UCSD-AML1 (cell line): ENCODE measurements around the gene SHISA3.

Experiments used
- DNase-seq: peaks from one replicate; lab custom pipeline; 2025; ENCODE audit not compliant: unreplicated experiment; lab: John Stamatoyannopoulos, UW

The SHISA3 gene

DNA sequence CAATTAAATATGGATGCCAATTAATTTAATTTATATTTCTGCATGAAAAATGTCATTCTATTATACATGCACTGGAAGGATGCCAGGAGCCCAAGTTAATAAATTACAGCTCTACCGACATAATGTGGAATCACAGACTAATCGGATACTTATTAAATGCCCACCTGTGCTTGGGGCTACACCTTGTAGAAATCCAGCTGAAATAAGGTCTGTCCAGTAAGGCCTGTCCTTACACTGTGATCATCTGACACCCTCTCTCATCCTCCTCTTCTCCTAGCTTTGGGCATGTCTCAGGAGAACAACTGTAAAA is 6.0 kb upstream of the SHISA3 start:
- no peak for DNase-seq

DNA sequence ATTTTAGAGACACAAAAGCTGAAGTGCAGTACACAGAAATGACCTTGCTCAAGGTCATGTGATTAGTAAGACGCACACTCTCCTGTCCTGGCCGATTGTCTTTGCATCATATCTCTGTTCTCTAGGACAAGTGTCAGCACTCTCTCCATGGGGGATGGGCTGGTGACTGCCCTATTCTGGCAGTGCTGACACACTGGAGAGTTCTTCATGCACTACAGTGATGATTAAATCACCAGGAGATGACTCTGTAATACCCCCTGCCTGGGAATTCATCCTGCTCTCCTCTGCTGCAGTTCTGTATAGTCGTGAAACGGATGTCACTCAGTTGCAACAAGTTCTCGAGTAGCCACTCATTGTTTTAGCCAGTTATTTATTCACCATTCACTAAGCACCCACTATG is 5.3 kb upstream of the SHISA3 start:
- no peak for DNase-seq

DNA sequence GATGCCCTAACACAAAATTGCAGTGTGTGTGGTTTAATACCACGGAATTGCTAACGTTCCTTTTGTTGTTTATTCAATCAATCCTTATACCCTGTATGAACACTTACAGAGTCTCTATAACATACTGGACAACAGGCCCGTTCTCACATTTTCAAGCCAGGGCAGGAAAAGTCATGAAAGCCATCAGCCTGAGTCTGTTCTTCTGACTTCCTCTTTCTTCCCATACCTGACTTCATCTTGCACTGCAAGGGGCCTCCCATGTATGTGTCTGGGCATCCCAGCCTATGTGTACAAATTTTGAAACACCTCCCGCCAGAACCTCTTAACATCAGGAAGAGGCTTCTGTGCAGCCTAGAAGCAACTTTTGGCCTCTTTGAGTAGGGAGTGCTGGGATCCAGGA is 4.9 kb upstream of the SHISA3 start:
- no peak for DNase-seq

DNA sequence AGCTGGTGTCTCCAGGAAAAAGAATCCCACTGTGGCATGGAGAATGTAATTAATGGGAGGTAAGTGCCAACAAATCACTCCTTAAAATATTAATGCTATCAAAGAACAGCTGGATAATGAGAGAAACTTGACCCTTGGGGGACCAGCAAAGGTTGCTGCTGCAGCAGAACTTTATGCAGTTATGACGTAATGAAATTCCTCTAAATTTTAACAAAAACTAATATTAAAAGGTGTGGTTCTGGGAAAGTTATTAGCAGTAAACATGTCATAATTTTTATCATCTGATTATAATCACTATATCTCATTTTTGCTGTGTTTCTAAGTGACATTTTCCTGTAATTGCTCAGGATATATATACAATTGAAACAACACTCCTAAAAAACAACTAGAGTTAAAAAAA is 1.7 kb upstream of the SHISA3 start:
- DNase-seq: no peak

DNA sequence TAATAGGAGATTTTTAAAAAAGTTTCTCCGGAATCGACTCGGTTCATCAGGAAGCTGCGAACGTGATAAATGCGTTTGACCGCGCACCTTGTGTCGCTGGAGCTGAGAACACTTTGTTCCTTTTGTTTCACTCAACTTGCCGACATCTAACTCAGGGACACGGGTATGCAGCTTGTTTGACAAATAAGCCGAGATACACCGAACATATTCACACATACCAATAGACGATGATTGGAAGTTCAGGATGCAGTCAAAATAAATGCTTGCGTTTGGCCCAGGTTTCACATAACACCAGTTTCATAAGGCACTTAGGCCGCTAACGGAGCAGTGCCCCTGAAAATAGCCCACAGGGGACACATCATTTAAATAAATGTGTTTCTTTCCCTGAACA is 932 bp upstream of the SHISA3 start:
- DNase-seq: no peak

DNA sequence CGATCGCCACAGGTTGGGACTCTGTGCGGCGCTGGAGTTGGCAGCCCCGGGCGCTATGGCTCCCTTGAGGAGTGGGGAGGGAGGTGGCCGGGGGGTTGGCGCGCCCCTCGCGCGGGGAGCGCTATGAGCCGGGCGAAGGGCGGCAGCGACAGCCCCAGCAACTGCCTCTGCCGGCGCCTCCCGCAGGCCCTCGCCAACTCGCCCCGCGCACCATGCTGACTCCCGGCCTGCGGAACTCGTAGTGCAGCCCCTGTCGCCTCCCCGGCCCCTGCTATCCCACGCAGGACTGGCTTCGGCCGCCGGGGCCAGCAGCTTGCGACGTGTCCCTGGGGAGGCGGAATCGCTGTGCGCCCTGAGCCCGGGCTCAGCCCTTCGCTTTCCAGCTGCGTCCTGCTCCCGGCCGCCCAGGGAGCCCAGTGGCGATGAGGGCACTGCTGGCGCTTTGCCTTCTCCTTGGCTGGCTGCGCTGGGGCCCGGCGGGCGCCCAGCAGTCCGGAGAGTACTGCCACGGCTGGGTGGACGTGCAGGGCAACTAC is 415 bp downstream of the SHISA3 start:
- peak; percentile 24 for DNase-seq

DNA sequence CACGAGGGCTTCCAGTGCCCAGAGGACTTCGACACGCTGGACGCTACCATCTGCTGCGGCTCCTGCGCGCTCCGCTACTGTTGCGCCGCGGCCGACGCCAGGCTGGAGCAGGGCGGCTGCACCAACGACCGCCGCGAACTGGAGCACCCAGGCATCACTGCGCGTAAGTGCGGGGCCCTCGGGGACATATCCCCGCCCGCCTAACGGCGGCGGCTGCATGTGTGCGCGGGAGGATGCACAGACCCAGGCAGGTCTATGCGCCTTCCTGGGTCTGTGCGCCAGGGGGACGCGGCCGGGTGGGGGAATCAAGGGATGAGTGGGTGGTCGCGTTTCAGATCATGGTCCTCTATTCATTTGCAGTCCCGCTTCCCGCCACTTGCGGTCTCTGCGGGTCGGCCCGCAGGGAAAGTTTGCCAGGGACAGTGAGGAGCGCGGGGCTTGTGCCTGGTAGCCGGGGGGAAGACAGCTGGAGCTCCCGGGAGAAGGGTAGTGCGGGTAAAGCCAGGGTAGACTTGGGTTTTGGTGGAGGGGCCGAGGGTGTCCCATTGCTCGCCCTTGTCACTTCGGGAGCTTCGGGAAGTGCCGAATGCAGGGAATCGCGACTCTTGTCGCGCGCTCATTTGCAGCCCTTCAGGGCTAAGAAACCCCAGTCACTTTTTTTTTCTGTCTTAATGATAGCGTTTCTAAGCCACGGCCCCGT is 1.0 kb downstream of the SHISA3 start:
- DNase-seq: no peak

DNA sequence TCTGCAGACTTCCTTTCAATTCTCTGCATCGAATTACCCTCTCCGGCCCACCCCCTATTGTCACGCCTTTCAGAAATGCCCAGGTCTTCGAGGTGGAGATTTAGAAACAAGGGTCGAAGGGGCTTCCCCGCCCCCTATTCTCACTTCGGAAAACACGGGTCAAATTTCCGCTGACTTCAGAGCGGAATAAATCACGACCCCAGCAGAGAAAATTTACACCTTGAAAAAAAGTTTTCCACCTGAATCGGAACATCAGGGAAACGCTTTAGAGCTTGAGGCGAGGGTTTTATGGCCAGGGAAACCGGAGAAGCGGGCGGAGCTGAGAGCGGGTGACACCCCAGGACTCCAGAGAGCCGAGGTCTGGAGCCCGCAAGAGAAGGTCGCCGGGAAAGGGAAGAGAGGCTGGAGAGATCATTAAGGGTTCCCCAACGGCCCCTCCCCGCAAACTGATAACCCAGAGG is 1.6 kb downstream of the SHISA3 start:
- no peak for DNase-seq

DNA sequence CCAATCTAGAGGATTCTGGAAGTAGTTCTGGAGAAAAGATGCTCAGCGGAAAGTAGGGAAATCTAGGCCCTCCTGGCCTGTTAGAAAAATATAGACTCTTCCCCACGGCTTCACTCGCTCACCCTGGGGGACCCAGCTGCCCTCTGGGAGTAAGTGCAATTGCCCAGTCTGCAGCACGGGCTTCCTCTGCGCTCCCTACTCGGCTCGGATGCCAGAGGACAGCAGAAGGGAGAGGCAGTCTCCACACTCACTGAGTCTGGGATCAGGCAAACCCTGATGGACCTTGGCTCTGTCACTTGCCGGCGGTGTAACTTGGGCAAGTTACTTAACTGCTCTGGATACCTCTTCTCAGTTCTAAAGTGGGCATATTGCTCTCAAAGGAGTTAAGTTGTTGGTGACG is 2.1 kb downstream of the SHISA3 start:
- DNase-seq: no peak

DNA sequence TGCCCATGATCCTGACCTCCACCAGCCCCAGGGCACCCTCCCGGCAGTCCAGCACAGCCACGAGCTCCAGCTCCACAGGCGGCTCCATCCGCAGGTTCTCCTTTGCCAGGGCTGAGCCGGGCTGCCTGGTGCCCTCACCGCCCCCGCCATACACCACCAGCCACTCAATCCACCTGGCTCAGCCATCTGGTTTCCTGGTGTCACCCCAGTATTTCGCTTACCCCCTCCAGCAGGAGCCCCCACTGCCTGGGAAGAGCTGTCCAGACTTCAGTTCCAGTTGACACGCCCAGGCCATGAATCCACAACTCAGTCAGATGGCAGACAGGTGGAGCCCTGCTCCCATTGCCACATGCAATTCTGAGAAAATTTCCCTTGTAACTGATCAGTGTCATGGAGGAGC is 3.9 kb downstream of the SHISA3 start:
- DNase-seq: no peak

DNA sequence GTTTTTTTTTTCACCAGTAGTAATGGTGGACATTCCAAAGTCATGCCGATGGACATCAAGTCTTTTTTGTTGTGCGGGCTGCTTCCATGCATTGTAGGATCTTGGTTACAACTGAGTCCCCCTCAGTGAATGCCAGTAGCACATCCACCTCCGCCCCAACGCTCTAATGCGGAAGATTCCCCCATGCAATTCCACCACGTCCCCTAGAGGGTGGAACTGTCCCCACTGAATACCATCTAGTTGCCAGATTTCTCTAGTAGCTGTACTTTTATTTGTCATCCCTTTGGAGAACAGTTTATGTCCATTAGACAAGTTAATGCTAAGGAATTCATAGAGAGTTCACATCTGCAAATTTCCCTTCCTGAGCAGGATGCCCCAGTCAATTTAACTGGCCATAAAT is 6.7 kb downstream of the SHISA3 start:
- no peak for DNase-seq

DNA sequence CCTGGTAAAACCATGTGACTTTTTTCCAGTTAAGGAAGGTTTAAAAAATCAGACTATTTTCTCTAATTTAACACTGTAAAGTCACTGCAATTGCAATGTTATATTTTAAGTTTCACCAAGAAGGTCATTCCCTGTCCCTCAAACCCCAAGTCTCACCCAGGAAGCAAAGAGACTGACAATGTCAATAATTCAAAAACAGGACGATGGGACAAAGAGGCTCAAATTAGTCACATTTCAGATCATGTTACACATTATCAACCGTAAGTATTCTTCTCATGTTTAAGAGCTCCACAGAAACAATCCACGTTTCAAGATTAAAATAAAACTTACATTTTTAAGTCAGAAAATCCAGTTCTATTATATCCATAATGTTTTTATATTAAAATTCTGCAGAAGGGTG is 13.2 kb downstream of the SHISA3 start:
- DNase-seq: no peak

DNA sequence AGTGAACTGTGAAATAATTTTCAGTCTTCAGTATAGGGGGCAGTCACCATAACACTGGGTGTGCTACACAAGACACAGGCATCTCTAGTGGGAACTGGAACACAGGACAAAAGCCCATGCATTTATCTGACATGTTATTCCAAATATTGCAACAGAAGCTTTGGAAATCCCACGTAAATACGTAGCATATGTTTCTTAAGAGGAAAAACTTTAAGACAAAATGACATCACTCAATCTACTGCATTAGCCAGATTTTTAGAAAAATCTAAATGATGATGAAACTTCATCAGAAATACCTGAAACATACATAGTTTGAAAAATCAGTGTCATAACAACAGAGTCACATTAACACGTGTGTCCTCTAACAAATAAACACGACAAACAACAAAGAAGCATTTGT is 14.5 kb downstream of the SHISA3 start:
- DNase-seq: no peak

DNA sequence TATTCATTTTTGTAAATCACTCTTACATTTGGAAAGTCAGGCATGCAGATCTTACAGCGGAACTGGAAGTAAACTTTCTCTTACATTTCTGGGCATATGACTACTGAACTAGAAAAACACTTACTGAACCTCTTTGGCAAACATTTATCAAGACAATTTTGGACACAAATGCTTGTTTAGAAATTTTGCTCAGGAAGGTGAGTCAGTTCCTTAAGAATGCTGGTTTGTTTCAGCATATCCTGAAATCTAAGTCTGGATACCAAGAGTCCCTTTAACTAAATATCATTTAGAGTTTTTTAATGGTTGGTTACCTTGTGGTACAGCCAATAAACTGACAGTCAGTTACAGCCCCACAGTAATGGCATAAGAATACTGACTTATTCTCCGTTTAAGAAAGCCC is 15.0 kb downstream of the SHISA3 start:
- no peak for DNase-seq

DNA sequence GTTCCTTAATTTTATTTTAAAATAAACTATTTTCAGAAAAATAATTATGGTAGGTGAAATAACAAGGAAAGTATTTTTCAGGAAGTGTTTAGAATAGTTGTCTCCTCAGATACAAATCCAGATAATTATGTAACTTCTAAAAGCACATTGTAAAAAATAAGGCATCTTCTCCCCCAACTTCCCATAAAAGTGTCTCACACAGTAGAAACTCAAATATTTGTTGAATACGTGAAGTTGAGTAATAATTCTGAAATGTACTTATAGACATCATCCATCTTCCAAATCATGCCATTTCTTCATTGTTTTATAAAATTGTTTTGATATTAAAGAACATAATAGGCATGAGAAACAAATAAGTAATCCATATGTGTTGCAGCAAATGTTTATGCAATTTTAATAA is 18.0 kb downstream of the SHISA3 start:
- DNase-seq: no peak

DNA sequence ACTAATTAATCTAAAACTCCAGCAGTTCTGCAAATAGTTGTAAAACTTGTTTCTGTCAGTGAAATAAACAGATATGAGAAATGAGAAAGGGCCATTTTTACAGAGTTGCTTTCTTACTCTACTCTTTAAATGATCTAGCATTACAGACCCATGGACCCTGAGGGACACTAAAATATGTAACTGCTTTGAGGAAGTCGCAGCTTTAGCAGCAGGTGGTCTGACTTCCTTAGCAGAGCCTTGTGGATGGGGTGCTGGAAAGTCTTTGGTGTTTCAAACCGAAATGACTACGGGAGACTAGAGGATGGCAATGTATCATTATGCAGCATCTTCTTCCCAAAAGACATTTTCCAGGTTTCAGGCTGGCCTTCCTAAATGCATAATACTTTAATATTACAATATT is 18.7 kb downstream of the SHISA3 start:
- no peak for DNase-seq

DNA sequence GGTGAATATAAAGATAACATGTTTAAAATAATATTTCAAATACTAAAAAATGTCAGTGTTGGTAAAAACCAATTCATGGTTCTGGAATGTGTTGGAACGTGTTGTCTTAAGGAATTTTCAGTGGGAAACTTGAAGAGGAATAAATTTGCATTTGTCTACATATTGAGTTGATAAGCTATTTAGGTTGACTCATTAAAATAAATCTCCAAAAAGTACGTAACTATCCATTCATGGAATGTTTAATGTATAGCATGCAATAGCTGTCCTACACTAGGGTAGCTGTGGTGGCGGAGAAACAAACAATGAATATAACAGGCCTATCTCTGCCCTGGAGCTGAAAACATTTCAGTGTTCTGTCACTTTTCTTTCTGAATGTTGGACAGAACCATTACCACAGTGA is 20.3 kb downstream of the SHISA3 start:
- no peak for DNase-seq

DNA sequence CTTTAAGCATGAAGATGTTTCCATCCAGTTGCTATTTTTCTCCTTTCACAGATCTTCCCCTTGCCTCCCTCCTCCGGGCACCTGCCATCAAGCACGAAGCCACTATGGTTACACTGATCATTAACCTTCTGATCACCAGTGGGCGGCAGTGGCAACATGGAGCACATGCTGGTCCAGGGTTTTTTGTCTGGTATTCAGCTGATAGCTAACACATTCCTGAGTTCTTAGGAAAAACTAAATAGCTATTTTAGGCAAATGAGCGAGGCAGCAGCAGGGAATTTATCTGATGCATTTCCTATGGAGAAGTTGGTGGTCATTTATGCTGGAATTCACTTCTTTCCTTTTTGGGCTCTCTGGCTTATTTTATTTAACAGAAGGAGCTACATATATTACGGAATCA is 22.9 kb downstream of the SHISA3 start:
- DNase-seq: no peak

DNA sequence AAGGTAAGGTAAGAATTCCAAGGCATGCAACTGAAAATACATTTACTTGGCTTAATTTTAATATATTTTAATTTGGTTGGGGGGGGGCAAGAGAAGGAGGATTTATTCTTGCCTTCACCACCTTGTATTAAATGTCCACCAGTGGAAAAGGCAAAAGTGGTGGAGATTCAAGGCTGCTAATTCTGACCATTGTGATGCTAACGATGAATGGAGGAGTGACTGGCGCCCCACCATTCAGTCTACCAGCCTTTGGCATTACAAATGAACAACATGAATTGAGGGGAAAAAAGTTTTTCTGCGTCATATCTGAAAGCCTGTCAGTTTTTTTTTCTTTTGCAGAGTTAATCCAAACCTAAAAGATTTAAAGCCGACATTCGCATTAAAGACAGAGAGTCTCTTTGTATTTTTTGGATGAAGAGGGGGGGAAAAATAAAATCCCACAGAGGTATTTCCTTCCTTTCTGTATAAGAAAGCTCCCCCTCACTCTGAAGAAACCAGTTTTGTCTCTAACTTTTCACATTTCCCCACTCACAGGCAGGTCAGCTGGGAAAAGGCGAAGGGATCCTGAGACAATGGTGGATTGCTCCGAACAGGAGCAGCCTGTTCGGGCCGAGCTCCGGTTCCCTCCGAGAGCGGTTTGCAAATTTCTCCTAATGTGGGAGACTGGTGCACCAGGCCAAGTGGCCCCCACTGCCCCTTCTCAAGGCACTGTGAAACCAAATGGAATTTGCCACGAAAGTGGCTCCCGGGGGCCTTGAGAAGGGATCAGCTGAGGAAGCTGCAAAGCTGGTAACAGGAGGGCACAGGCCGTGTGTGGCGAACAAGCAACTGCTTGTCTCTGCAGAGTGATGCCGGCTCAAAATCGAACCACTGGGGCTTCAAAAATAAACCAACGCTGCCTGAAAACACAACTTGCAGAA is 28.1 kb downstream of the SHISA3 start:
- no peak for DNase-seq

DNA sequence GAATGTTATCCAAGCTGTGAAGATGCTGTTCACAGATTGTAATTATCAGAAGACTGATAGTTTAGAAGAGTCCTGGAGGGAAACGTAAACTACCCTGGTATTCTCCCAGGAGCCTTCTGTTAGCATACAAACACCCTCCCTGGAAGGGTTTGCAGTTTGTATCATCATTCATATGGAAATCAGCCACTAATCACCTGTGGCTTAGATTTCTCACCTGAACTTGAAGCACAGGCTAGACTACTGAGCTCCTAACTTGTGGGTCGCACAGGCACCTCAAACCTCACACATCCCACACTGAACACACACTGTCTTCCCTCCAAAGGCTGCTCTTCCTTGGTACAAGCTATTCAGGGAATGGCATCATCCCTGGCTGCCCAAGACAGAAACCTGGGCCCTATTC is 30.7 kb downstream of the SHISA3 start:
- no peak for DNase-seq

DNA sequence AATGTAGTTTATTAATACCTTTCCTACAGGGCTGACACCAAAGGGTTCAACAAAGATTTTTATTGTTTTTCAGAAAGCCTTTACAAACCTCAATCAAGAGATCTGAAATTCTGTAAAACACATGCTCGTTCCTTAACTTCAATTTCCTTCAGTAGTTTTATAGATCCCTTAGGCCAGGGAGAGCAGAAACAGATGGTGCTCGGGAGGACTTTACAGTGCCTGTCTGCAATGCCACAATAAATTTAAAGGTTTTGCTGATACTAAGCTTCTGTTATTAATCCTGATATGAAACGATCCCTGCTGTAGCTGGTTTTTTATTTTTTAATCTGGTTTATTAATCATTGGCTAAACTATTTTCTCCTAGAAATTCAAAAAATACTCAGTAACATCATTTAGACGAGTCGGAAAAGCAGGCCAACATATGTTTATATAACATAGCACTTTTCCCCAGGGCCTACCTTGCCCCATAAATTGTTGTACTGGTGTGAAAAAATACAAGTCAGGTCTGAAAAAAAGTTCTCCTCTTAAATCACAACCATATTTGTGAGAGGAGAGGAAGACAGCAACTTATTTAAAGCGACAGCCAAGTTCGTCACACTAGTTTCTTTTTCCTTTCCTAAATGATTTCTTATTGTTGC is 39.8 kb downstream of the SHISA3 start:
- no peak for DNase-seq

DNA sequence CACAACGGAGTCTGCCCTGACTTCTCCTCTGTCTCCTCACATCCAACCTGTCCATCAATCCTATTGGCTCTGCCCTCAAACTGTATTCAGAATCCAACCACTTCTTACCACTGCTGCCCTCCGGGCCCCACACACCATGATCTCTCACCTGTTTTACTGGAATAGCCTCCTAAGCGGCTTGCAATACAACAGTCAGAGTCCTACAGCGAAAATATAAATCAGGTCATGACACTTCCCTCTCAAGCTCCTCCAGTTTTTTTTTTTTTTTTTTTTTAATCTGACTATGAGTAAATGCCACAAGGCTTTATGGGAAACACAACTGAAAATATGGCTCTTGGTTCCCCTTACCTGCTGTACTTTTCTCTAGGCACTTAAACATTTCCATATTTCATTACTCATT is 42.8 kb downstream of the SHISA3 start:
- no peak for DNase-seq
